ENCODE results near the gene CFAP46.

DNA sequence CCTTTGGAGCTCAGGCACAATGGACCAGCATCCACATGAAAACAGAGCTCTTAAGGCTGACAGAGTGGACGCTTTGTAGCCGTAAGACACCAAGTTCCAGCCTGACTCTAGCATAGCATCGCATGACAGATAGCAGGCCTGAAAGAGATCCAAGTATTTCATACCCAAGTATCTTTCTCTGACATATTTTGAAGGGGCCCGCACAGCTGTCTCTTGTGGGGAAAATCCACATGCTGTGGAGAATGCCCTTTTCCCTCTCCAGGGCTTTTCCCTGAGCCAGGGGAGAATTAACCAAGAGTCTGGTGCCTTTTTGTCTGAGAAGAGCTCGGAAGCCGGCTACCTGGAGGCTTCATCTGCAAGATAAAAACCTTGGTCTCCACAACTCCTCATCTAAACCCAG lies 51.0 kb downstream of the CFAP46 start:
- TF ChIP-seq EZH2phosphoT487 (IDR thresholded peaks at IDR 0.05; ENCODE audit: insufficient read depth, low read depth) (no peak), EZH2 (IDR thresholded peaks at IDR 0.05; ENCODE audit: insufficient read depth, poor library complexity, severe bottlenecking) (no peak)

Data from GM23248 (cell line).